NCI-H82 treated with DMSO at 0.1 percent for 48 hours (cell line): ENCODE measurements around the gene ISCU.
A peak's percentile ranks its signal among the peaks of the same experiment; 100 is the strongest.
"Not testable (repeated sequence)": the region's sequence is repeated elsewhere in the genome, so short reads cannot be mapped to it uniquely, and the experiment has no call there.

Source experiments
- DNase-seq: peaks from one replicate; lab custom pipeline; 2025; ENCODE audit not compliant: unreplicated experiment; lab: John Stamatoyannopoulos, UW

Gene ISCU

DNA sequence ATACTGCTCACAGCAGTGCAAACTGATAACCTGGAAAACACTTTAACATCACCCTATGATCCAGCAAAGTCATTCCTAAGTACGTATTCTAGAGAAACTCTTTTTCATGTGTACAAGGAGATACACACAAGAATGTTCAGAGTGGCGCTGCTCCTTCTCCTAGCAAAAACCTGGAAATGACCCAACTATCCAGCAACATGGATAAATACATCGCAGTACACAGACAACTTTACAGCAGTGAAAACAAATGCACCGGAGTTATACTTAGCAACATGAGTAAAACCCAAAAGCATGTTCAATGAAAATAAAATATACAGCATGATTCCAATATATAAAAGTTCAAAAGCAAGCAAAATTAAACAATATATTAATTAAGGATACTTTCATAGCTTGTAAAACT is 20.1 kb upstream of the ISCU start:
- no peak for DNase-seq

DNA sequence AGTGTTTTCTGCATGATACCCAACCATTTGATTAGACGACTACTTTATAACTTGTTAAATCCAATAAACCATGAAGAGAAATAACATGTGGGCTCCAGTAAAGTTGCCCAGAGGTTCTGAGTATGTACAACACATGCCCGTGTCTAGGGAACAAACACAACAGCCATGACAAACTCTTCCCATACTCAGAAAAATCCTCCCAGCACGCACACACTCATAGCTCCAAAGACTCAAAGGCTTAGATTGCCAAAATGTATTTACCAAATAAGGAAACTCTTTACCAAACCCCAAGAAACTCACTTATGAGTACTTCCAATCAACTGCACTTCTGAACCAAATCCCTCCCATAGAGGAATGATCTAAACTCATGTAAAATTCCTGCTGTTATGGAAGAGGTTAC is 18.7 kb upstream of the ISCU start:
- no peak for DNase-seq

DNA sequence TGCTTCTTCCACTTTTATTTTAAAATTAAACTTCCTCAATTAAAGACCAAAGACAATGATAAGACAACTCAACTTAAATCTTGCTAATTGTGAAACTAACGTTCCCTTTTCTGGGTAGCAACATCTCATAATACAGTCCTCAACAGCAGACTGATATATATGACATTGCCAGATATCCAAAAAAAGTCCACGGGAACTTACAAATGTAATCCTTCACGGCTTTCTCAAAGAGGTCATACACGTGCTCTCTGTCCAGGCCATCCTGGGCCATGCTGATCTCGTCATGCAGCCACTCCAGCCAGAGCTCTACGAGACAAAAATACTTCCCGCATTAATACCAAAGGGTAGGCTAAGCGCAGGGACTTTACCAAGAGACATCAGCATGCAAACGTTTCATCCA is 14.7 kb upstream of the ISCU start:
- no peak for DNase-seq

DNA sequence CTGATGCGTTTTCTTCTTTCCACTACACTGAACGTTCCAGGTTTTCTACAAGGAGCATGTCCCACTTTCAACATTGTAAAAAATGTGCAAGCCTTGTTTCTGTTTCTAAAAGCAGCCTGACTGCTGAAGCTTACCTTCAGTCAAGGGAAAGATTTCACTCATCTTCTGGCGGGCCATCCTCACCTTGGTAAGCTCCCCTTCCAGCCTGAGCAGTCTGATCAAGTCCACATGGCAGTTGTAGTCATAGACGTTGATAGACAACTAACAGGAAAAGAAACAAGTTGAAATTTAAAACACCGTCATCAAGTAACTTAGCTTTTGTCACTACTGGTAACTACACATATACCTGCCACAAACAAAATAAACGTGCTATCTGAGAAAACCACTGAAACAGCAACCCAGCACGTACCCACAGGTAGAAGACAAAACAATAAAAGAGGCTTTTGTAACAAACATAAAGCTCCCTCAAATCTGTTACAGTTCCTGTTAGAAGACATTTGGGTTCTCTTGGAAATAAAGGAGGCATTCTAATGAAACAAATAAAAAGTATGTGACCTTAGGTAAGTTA is 13.4 kb upstream of the ISCU start:
- no peak for DNase-seq

DNA sequence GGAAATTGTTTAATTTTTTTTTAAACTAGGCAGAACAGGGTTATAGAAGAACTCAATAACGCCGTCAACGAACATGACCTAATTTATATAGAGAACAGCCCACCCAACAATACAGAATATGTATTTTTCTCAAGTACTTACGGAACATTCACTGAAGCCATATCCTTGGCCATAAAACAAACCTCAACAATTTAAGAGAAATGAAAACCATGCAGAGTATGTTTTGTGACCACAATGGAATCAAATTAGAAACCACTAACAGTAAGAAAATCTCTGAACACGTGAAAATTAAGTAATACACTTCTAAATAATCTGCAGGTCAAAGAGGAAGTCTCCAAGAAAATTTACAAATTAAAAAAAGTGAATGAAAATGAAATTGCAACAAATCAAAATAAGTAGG is 10.9 kb upstream of the ISCU start:
- DNase-seq, result no peak

DNA sequence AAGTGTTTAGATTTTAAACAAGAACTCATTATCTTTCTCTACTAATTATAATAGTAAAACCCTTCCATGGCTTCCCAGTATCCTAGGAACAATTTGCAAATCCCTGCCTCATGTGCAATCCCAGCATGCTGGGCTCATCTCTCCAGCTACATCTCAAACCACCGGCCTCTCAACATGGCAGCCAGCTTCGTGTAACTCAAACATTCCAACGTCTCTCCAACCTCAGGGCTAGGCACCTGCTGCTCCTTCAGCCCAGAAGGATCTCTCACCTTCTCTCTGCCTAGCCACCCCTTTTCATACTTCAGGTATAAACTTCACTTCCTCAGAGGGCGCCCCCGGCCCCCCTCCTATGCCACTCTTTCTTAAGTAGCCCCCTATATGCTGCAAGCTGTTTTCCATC is 8.6 kb upstream of the ISCU start:
- no peak for DNase-seq

DNA sequence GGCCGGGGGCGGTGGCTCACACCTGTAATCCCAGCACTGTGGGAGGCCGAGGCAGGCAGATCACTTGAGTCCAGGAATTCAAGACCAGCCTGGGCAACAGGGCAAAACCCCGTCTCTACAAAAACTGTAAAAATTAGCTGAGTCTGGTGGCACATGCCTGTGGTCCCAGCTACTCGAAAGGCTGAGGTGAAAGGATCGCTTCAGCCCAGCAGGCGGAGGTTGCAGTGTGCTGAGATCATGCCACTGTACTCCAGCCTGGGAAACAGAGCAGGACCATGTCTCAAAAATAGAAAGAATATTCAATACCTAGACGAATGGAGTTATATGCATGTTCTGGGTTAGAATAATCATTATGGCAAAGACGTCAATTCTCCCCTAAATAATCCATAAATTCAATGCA is 7.0 kb upstream of the ISCU start:
- not testable (repeated sequence) for DNase-seq

DNA sequence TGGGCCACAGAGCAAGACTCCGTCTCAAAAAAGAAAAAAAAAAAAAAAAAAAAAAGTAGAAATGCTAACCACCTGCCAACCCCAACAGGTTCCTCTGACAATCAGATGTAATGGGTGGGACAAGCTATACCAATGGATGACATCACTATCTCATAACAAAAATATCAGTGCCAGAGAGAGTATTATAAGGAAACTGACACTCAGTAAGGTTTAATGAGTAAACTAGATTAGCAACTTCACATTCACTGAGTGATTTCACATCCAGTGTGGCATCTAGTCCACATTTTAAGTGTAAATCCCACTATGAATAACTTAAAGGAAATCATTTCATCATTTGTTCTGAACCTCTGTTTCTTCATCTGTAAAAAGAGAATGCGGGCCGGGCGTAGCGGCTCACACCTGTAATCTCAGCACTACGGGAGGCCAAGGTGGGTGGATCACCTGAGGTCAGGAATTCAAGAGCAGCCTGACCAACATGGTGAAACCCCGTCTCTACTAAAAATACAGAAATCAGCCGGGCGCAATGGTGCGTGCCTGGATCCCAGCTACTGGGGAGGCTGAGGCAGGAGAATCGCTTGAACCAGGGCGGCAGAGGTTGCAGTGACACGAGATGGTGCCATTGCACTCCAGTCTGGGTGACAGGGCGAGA is 3.3 kb upstream of the ISCU start:
- DNase-seq, result no peak

DNA sequence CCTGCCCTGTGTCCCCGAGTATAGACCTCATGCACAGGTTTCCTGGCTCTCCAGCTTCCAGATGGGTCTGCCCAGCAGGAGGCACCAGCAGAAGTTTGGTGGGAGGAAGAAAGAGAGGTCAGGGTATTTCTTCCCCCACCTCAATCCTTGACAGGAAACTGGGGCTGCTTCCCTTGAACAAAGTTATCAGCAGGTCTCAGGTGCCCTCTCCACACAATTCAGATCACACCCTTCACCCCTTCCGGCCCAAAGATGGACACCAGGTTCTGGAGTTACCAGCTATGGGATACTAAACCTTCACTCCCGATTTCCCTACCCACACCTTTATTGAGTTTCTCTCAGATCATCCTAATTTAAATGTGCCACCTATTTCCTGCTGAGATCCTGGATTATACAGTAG is 2.6 kb upstream of the ISCU start:
- DNase-seq, result no peak

DNA sequence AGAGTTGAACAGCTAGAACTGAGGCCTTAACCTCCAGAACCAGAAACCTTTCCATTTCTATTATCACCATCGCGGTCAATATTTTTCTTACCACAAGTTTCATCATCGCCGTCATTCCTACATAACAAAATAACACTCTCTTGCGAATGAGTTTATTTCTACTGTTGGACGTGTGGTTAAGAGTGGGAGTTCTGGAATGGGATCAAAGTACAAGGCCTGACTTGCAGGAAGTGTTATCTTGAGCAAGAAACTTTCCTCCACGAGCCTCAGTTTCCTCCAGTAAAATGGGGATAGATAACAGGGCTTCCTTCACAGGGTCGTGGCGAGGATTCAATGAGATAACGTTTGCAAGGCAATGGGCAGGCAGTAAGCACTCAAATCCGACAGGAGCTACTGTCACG is 2.1 kb upstream of the ISCU start:
- no peak for DNase-seq

DNA sequence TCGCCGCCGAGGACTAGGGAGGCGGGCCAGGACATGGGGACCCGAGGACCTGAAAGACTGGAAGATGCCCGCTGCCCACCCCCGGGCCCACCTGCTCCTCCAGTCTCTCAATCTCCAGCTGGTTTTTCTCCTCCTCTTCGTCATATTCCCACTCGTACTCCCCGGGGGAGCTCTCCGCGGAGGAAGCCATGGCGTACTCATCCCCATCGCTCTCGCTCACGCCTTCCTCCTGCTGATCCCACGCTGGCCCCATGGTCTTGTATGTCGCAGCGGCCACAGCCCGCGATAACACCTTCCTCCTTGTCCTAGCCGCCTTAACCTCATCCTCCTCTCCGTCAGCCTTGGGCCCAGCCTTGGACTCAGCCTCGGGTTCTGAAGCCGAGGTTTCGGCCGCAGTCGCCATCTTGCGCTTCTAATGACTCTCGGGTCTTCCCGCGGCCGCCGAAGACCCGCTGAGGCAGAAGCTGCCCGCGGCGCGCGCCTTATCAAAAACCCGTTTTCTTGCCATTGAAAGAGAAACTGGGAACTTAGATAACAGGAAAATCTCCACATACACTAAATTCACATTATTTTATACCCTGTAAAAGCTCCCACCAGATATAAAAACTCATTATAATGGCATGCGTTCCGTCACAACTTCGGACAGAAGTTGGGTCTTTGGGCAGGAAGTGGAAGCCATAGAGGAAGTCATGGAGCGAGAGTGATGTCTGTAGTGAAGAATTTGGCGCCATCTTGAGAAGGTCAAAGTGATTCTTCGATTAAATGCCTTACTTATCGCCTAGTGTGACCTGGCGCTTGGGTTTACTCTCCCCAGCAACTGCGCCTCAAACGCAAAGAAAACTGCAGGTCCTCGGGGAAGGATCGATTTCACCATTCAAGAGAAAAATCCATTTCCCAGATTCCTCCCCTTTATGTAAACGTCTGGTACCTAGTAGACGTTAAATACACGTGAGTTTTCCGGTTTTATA is 1.4 kb upstream of the ISCU start, which contains the start of gene SART3:
Gene SART3 (minus strand): TSS at position 422 of the 968 bp plus-strand sequence. CDS start 19 bp downstream, at position 403.
- peak; percentile 94 for DNase-seq

DNA sequence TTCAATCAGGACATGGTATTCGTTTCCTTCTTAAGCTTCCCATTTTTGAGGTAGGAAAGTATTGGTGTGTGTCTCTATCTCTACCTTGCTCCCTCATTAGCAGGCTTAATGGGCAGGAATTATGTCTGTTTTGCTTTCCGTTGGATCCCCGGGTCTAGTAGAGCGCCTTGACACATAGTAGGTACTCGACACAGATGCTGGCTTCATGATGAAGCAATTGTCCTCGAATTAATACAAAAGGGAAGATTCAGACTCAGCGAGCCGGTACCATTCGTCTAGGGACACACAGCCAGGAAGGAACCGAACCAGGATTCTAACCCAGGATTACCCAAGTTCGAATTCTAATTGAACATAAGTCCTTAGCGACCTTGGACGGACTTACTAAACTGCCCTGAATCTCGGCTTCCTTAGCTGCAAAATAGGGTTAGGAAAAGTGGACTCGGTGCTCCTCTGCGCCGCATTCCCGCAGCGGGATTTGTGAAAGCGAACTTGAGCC is 496 bp upstream of the ISCU start:
- DNase-seq, result peak; percentile 71

DNA sequence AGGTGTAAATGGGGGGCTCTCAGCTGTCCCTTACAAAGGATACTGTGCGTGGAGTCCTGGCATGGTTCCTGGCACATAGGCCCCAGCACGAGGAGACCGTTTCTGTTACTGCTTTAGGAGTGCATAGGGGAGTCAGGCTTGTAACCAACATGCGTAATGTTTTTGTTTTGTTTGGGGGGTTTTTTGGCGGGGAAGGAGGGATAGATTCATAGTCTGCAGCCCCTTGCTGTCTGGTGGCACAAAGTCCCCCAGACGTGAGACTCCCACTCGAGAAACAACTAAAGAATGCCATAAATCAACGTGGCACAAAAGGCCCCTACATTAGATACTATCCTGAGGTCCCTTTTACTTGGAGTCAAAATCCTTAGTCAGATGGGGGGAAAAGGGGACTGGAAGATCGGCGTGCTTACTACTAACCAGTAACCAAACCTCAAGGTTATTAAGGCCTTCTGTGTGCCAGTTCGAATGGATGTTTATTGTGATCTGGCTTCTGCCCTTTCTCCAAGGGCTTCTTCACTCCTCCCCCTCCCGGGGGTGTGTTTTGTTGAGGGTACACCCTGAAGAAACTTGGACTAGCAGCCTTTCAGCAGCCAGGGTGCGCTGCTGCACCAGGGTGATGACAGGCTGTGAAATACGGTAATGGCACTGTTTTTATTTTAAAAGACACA is 874 bp downstream of the ISCU start:
- DNase-seq, result peak; percentile 47

DNA sequence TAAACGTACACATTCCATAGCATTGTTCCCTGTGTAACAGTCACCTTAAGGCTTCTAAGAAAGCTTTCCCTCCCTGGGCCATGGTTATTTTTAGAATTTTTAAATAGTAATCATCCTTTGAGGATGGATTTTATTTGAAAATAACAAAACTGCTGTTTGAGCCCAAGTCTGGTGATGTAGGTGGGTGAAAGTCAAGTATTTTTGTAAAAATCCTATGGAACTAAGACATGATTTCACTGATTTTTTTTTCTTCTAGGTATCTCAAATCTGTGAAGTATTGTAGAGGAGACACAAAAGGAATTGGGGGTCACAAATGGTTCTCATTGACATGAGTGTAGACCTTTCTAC is 1.4 kb downstream of the ISCU start:
- no peak for DNase-seq

DNA sequence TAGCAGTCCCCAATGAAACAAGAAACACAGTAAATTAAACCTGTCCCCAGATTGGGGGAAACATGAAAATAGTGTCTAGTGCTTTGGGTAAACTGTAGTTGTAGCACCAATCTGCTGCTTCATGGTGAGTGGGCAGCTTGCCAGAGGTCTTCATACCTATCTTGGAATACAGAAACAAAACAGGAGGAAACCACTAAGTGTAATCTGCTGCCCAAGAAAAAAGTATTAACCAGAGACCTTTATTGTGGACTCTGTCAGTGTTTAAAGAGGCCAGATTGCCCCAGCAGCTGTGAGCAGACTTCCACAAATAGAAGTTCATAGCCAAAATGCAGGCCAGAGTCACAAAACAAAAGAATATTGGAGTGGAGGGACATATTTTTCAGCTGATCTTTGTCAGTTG is 2.3 kb downstream of the ISCU start:
- DNase-seq, result no peak

DNA sequence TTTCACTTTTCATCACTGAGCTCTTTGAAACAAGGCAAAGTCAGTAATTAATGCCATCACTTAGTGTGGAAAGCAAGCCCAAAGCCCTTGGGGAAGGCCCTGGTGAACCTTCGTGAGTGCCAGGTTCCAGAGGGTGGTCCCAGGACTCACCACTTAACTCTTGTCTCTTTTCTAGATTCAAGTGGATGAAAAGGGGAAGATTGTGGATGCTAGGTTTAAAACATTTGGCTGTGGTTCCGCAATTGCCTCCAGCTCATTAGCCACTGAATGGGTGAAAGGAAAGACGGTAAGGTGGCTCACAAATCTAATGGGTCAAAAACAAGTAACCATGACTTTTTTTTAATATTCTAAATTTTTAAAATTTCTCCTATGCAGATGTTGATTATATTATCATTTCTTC is 2.8 kb downstream of the ISCU start:
- DNase-seq, result no peak

DNA sequence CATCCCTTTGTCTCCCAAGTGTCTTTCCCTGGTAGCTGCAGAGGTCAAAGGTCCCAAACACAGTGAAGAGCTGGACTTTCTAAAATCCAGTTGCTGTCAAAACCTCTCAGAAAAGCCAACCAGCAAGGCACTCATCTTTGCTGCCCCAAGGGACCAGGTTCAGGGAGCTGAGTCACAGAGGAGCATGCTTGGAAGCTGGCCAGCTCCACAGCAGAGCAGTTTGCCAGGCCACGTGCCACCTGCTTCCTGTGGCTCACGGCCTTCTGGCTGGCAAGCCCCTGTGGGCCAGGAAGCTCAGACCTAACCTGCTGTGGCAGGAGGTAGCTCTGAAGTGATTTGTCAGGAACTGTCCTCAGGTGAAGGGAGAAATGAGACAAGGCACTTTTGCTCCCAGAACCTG is 3.6 kb downstream of the ISCU start:
- no peak for DNase-seq

DNA sequence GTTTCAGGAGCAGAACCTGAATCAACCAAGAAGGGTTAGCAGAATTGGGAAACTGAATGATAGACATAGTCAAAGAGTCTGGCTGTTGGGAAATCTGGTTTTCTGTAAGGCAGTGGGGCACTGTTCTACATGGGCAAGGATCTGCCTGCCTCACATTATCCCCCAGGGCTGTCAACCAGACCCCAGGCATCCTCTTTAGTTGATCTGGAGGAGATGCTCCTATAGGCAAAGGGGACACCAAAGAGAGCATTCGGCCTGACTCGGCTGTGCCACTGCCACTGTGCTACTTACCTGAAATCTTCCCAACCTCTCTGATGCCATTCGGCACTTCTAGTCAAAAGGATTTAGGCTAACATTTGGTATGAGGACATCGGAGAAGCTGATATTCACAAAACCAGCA is 4.1 kb downstream of the ISCU start:
- DNase-seq, result no peak

DNA sequence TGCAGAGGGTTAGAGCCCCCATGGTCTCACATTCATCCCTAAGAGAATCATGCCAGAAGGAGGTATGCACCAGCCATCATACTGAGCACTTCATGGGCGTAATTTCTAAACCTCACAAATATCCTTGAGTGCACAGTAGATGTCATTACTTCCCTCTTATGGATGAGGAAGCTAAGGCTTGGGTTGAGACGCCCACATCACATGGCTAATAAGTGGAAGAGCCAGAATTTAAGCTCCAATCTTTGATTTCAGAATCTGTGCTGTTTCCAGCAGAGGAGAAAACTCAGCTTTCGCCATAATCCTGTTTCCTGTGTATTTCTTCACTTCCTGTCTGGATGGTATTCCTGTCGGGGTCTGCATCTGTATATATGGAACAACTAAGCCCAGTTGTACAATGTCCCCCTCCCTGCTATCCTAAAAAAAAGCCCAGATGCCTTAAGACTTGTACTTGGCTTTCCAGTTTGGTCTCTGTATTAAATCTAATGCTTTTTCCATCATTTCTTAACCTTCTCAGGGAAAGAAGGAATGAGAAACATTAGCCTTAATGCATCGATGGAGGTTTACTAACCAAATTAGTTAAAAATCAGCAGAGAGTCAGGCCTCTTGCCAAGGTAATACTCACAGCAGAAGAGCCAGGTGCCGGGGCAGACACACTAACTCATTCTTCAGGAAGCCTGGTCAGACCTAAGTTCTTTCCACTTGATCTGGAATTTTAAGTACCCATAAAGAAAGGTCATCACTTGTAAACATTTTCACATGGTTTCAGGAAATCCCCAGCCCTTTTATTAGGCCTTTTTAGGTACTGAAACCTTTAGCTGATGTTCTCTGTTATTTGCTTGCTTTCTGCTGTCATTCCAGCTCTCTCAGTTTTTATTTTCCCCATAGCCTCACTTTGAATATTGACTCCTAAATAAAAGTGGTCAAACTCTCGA is 5.3 kb downstream of the ISCU start:
- DNase-seq, result no peak
